HepG2 (cell line): ENCODE data around the gene CDT1. TPM values are rescaled to one million over a fixed set of nuclear protein-coding genes. Genes with fewer than 3 reads are reported as not detected.

ENCODE experiments used
- ASH2L ChIP-seq: fragments of 300-600, 200-600 bp; sonication (generic); IDR thresholded peaks from 2 replicates; pipeline ENCODE4 v1.7.0; 2017; ENCODE audit warnings: low read depth, mild to moderate bottlenecking, moderate library complexity, mixed read lengths, low read length; ENCODE audit not compliant: insufficient read length
- ATM ChIP-seq: fragments of 450-650 bp; IDR thresholded peaks from 2 replicates; pipeline ENCODE4 v1.7.1; 2017; ENCODE audit warnings: mild to moderate bottlenecking, borderline replicate concordance
- GATAD1 ChIP-seq: IDR thresholded peaks from 2 replicates; pipeline ENCODE4 v1.6.1; 2016; ENCODE audit warnings: missing genetic modification reagents, missing compliant biosample characterization
- HMGA1 ChIP-seq: sonication (generic); formaldehyde crosslinking; conservative IDR thresholded peaks from 2 replicates; pipeline ENCODE4 v1.4.0; 2020; ENCODE audit warnings: missing genetic modification reagents
- MXI1 ChIP-seq: IDR thresholded peaks from 3 replicates; pipeline ENCODE4 v1.6.1; 2012; ENCODE audit warnings: low read depth, low read length, inconsistent platforms, borderline replicate concordance
- NFRKB ChIP-seq: fragments of 450-650 bp; IDR thresholded peaks from 2 replicates; pipeline ENCODE4 v1.6.1; 2017
- POLR2G ChIP-seq: fragments of 200-400 bp; formaldehyde crosslinking; IDR thresholded peaks from 2 replicates; pipeline ENCODE4 v1.6.1; 2018; ENCODE audit warnings: mild to moderate bottlenecking, low read depth, low read length, moderate library complexity
- SNAI1 ChIP-seq: sonication (generic); formaldehyde crosslinking; IDR thresholded peaks from 2 replicates; pipeline ENCODE4 v1.5.0; 2020; ENCODE audit warnings: mild to moderate bottlenecking, missing genetic modification reagents, borderline replicate concordance
- SRSF1 ChIP-seq: fragments of 200-400 bp; formaldehyde crosslinking; optimal IDR thresholded peaks from 2 replicates; pipeline ENCODE3; 2017; ENCODE audit warnings: mild to moderate bottlenecking, low read depth, low read length, moderate library complexity
- TRIM24 ChIP-seq: sonication (generic); formaldehyde crosslinking; IDR thresholded peaks from 2 replicates; pipeline ENCODE4 v1.8.0; 2022; ENCODE audit warnings: mild to moderate bottlenecking, missing genetic modification reagents
- U2AF2 ChIP-seq: fragments of 200-400 bp; formaldehyde crosslinking; IDR thresholded peaks from 2 replicates; pipeline ENCODE4 v1.6.1; 2017; ENCODE audit warnings: low read depth, mild to moderate bottlenecking, low read length
- ZBTB8A ChIP-seq: sonication (generic); formaldehyde crosslinking; IDR thresholded peaks from 2 replicates; pipeline ENCODE4 v1.4.0; 2020; ENCODE audit warnings: mild to moderate bottlenecking, low read depth, missing genetic modification reagents, borderline replicate concordance
- ZNF251 ChIP-seq: sonication (generic); formaldehyde crosslinking; IDR thresholded peaks from 2 replicates; pipeline ENCODE4 v1.9.0; 2021; ENCODE audit warnings: mild to moderate bottlenecking, missing genetic modification reagents
- ZNF432 ChIP-seq: sonication (generic); formaldehyde crosslinking; IDR thresholded peaks from 2 replicates; pipeline ENCODE4 v1.5.0; 2020; ENCODE audit warnings: missing genetic modification reagents, mild to moderate bottlenecking, borderline replicate concordance
- ZNF850 ChIP-seq: sonication (generic); formaldehyde crosslinking; conservative IDR thresholded peaks from 2 replicates; pipeline ENCODE4 v1.9.0; 2021; ENCODE audit warnings: mild to moderate bottlenecking, missing genetic modification reagents
- polyA plus RNA-seq, 8 experiments: library from polyadenylated mRNA; depleted of rRNA in 3 of 8; stranded (reverse) in 7 of 8; unstranded in 1 of 8; fragments of >200 nt; fragmentation: Illumina TruSeq in 4 of 8; extraction: Trizol in 4 of 8; gene quantifications; 2 replicates each; pipeline versions ENCODE4 v1.2.1 to v1.2.3, GENCODE V29; 2011 to 2016; ENCODE audit warnings: low read depth in 4 of 8, missing spikeins in 1 of 8, mixed read lengths in 1 of 8; ENCODE audit not compliant: insufficient read depth in 1 of 8
- total RNA-seq, 5 experiments: library from RNA; depleted of rRNA; stranded (reverse); fragments of >200 nt; fragmentation: Illumina TruSeq; extraction: Trizol; gene quantifications; 2 replicates each; pipeline ENCODE4 v1.2.3, GENCODE V29; 2016; ENCODE audit warnings: low read depth in 1 of 5
- TF ChIP-seq, protein P1 (sequence below): sonication (generic); formaldehyde crosslinking; IDR thresholded peaks from 2 replicates; pipeline ENCODE4 v1.4.0; 2020; ENCODE audit warnings: missing genetic modification reagents; ENCODE audit errors: not compliant biosample characterization
- TF ChIP-seq, protein P2 (sequence below): sonication (generic); formaldehyde crosslinking; IDR thresholded peaks from 2 replicates; pipeline ENCODE4 v1.4.0; 2020; ENCODE audit warnings: missing genetic modification reagents, borderline replicate concordance
- TF ChIP-seq, protein P3 (sequence below): sonication (generic); formaldehyde crosslinking; IDR thresholded peaks from 2 replicates; pipeline ENCODE4 v1.5.1; 2020; ENCODE audit warnings: mild to moderate bottlenecking, missing genetic modification reagents, moderate library complexity

The CDT1 gene
- total and polyA plus RNA-seq, 2 of the 13 experiments (the other 11 are each of a cell fraction or from before 2014, with no cell fraction given): 23.1 to 23.8 TPM

DNA sequence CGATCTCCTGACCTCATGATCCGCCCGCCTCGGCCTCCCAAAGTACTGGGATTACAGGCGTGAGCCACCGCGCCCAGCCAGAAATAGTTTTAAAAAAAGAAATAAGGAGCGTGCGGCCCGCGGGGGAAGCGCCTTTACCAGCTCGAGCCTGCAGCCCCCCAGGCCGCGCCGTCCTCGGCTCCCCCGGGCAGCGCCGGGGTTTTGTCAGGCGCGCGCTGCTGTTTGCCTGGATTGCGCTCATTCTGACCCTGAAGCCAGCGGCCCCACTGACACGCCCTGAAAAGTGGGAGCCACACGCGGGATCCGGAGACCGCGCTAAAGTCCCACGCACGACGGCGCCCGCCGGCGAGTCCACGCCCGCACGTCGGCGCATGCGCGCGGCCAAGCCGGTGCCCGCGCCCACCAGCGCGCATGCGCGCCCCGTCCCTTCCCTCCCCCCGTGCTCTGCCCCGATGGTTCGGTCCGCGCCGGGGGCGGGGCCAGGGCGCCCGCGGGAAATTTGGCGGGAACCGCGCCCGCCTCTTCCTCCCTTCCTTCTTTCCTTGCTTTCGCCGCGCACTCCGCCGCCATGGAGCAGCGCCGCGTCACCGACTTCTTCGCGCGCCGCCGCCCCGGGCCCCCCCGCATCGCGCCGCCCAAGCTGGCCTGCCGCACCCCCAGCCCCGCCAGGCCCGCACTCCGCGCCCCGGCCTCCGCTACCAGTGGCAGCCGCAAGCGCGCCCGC is at the start of gene CDT1 (continued):
- TF ChIP-seq HMGA1 (CRISPR knock-in tag) (no peak), SNAI1 (CRISPR knock-in tag) (no peak), ATM (no peak), U2AF2 (no peak), ASH2L (no peak), ZBTB8A (CRISPR knock-in tag) (0 out of 2 replicates have a peak, but pooled peaks have one; percentile 58), ZNF251 (CRISPR knock-in tag) (no peak), NFRKB (no peak), ZNF850 (CRISPR knock-in tag) (no peak), ZNF432 (CRISPR knock-in tag) (no peak), POLR2G (peak; percentile 74), SRSF1 (no peak), MXI1 (no peak; the same call in 2 of the 3 replicates), TRIM24 (CRISPR knock-in tag) (no peak), GATAD1 (CRISPR knock-in tag) (peak; percentile 76; the same call in 1 of the 2 replicates)
- TF ChIP-seq, protein P1, sequence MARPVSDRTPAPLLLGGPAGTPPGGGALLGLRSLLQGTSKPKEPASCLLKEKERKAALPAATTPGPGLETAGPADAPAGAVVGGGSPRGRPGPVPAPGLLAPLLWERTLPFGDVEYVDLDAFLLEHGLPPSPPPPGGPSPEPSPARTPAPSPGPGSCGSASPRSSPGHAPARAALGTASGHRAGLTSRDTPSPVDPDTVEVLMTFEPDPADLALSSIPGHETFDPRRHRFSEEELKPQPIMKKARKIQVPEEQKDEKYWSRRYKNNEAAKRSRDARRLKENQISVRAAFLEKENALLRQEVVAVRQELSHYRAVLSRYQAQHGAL (CRISPR knock-in tag): peak; percentile 54
- TF ChIP-seq, protein P2, sequence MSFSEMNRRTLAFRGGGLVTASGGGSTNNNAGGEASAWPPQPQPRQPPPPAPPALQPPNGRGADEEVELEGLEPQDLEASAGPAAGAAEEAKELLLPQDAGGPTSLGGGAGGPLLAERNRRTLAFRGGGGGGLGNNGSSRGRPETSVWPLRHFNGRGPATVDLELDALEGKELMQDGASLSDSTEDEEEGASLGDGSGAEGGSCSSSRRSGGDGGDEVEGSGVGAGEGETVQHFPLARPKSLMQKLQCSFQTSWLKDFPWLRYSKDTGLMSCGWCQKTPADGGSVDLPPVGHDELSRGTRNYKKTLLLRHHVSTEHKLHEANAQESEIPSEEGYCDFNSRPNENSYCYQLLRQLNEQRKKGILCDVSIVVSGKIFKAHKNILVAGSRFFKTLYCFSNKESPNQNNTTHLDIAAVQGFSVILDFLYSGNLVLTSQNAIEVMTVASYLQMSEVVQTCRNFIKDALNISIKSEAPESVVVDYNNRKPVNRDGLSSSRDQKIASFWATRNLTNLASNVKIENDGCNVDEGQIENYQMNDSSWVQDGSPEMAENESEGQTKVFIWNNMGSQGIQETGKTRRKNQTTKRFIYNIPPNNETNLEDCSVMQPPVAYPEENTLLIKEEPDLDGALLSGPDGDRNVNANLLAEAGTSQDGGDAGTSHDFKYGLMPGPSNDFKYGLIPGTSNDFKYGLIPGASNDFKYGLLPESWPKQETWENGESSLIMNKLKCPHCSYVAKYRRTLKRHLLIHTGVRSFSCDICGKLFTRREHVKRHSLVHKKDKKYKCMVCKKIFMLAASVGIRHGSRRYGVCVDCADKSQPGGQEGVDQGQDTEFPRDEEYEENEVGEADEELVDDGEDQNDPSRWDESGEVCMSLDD (CRISPR knock-in tag): peak; percentile 17; the same call in 1 of the 2 replicates
- TF ChIP-seq, protein P3, sequence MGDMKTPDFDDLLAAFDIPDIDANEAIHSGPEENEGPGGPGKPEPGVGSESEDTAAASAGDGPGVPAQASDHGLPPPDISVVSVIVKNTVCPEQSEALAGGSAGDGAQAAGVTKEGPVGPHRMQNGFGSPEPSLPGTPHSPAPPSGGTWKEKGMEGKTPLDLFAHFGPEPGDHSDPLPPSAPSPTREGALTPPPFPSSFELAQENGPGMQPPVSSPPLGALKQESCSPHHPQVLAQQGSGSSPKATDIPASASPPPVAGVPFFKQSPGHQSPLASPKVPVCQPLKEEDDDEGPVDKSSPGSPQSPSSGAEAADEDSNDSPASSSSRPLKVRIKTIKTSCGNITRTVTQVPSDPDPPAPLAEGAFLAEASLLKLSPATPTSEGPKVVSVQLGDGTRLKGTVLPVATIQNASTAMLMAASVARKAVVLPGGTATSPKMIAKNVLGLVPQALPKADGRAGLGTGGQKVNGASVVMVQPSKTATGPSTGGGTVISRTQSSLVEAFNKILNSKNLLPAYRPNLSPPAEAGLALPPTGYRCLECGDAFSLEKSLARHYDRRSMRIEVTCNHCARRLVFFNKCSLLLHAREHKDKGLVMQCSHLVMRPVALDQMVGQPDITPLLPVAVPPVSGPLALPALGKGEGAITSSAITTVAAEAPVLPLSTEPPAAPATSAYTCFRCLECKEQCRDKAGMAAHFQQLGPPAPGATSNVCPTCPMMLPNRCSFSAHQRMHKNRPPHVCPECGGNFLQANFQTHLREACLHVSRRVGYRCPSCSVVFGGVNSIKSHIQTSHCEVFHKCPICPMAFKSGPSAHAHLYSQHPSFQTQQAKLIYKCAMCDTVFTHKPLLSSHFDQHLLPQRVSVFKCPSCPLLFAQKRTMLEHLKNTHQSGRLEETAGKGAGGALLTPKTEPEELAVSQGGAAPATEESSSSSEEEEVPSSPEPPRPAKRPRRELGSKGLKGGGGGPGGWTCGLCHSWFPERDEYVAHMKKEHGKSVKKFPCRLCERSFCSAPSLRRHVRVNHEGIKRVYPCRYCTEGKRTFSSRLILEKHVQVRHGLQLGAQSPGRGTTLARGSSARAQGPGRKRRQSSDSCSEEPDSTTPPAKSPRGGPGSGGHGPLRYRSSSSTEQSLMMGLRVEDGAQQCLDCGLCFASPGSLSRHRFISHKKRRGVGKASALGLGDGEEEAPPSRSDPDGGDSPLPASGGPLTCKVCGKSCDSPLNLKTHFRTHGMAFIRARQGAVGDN (CRISPR knock-in tag): peak; percentile 91
